Measurements from ENCODE around the gene ATP13A3.
A peak's percentile ranks its signal among the peaks of the same experiment; 100 is the strongest.
"Not testable (repeated sequence)": the region's sequence is repeated elsewhere in the genome, so short reads cannot be mapped to it uniquely, and the experiment has no call there.

Gene ATP13A3

GRCh38 chr3:194486540-194487288 lies at the start of gene ATP13A3:
ATP13A3 (minus strand) TSS chr3:194487002; CDS start chr3:194462190, 24,812 bp downstream.
- peak; percentile 43 for DNase-seq (ENCODE audit: low read depth)

DNA sequence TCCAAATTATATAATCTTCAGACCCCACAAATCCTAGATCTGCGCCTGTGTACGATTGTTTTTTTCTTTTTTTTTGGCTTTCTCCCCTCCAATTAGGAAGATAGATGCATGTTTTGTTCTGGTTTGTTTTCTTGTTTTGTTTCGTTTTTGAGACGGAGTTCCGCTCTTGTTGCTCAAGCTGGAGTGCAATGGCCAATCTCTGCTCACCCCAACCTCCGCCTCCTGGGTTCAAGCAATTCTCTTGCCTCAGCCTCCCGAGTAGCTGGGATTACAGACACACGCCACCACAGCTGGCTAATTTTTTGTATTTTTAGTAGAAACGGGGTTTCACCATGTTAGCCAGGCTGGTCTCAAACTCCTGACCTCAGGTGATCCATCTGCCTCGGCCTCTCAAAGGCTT lies 48.4 kb upstream of the ATP13A3 start:
- not testable (repeated sequence) for DNase-seq (ENCODE audit: low read depth)

DNA sequence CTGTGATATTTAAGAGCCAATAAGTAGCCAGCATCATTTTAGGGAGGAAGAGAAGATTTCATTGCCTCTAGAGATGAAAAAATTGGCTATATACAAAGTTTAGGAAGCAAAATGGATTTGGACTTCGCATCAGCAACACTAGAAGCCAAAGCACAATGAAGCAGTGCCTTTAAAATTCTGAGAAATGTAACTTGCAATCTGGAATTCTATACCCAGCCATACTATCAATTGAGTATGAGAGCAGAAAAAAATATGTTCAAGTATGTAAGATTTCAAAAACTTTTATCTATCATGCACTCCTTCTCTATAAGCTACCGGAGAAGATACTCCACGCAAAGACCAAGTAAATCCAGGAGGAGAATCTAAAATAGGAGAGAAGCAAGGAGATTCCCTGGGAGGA lies 47.4 kb upstream of the ATP13A3 start:
- no peak for DNase-seq (ENCODE audit: low read depth)

DNA sequence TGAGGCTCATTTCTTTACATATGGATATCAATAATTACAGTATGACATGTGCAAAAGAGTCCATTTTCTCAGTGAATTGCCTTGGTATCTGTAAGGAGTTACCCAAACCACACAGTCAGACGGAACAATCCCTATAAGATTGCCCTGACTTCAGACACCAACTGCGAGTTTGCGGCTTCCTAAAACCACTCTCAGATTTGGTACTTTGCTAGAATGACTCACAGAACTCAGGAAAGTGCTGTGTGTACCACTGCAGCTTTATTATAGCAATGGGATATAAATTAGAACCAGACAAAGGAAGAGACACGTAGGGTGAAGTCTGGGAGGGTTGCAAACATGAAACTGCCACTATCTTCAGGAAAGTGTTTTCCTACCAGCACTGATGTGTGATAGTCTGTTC lies 45.8 kb upstream of the ATP13A3 start:
- DNase-seq (ENCODE audit: low read depth) = no peak

- no peak for DNase-seq (ENCODE audit: low read depth)
Observed at GRCh38 chr3:194527726-194528125, 40.9 kb upstream of the ATP13A3 start.

DNA sequence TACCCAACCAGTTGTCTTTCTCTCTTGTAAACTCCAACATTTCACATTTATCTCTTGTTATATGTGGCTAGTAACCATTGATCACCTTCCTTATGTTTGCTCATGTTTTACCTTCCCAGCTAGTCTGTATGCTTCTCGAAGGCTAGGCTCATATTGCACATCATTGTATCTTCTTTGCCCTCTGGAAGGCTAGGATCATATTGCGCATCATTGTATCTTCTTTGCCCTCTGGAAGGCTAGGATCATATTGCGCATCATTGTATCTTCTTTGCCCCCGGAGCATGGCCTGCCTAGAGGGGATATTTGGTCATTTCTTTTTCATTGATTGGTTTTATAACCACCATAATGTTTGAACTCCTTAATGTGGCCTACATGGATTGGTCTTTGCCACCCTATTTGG lies 39.4 kb upstream of the ATP13A3 start:
- DNase-seq (ENCODE audit: low read depth) = no peak

GRCh38 chr3:194522579-194523046 lies 35.8 kb upstream of the ATP13A3 start:
- no peak for DNase-seq (ENCODE audit: low read depth)

DNA sequence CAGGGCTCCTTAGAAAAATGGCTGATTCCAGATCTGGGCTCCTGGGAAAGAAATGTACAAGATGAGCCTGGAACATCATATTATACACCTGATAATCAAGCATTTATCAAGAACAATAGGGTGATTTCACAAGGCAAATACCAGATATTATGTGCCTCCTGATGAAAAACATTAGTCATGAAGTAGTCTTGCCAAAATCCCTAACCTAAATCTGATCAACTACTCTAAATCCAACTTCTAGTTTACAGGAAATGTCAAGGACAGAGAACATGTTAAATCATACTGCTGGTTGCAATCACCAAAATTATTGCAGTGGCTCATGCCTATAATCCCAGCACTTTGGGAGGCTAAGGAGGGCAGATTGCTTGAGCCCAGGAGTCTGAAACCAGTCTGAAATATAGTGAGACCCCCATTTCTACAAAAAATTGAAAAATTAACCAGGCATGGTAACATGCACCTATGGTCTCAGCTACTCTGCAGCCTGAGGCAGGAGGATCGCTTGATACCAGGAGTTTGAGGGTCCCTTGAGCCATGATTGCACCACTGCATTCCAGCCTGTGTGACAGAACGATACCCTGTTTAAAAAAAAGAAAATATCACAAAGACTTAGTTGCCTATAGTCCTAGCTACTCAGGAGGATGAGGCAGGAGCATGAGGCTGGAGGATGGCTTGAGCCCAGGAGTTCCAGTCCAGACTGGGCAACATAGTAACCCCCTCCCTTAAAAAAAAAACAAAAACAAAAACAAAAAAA lies 34.9 kb upstream of the ATP13A3 start:
- peak; percentile 69 for DNase-seq (ENCODE audit: low read depth)

DNA sequence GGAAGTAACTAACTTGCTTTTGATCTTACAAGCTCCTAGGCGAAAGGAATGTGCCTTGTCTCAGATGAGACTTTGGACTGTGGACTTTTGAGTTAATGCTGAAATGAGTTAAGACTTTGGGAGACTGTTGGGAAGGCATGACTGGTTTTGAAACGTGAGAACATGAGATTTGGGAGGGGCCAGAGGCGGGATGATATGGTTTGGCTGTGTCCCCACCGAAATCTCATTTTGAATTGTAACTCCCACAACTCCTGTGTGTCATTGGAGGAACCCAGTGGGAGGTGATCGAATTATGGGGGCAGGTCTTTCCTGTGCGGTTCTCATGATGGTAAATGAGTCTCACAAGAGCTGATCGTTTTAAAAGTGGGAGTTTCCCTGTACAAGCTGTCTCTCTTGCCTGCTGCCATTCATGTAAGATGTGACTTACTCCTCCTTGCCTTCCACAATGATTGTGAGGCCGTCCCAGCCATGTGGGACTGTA lies 33.9 kb upstream of the ATP13A3 start:
- DNase-seq (ENCODE audit: low read depth) = not testable (repeated sequence)

GRCh38 chr3:194520201-194520600 lies 33.4 kb upstream of the ATP13A3 start:
- DNase-seq (ENCODE audit: low read depth) = not testable (repeated sequence)

- no peak for DNase-seq (ENCODE audit: low read depth)
Observed at GRCh38 chr3:194518652-194519051, 31.9 kb upstream of the ATP13A3 start.

GRCh38 chr3:194517333-194517732 lies 30.5 kb upstream of the ATP13A3 start:
- DNase-seq (ENCODE audit: low read depth) = no peak

DNA sequence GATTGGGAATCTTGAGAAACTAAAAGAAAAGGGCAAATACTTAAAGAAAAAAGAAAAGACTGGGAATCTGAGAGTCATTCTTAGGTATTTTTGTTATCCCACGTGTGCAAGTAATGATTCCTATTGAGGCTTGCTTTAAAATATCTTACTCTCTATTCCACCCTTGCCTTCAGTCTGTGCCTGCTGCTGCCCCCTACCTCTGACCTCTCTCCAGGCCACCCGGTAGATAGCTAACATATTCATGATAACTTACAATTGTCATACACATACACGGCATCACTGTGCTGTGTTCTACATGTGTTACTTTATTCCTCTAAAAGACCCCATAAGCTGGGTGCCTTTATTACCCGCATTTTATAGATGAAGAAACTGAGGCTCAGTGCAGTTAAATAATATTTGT lies 27.8 kb upstream of the ATP13A3 start:
- DNase-seq (ENCODE audit: low read depth) = no peak

DNA sequence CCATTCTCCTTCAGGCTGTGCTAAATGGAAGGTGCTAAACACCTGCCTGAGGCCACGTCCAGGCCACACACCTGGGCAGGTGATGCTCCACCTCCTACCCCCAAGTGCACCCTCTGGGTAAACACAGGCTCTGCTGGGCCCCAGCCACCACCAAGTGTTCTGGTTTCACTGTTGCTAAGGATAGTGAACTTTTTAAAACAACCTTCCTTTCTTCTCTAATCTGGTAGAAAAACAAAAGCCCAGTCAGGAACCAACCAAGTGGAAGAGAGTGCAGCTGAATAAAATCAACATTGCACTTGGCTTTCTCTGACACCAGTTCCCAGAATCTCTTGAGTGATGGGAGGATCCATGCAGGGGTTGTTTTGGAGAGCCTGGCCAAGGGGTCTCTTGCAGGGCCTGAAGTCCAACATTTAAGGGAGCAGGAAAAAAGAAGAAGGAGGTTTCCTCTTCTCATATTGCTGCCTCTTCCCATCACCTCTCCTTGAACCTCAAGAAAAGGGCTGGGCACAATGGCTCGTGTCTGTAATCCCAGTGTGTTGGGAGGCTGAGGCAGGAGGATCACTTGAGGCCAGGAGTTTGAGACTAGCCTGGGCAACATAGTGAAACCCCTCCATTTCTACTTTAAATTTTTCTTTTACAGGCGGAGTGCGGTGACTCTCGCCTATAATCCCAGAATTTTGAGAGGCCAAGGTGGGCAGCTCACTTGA lies 26.2 kb upstream of the ATP13A3 start:
- no peak for DNase-seq (ENCODE audit: low read depth)

DNA sequence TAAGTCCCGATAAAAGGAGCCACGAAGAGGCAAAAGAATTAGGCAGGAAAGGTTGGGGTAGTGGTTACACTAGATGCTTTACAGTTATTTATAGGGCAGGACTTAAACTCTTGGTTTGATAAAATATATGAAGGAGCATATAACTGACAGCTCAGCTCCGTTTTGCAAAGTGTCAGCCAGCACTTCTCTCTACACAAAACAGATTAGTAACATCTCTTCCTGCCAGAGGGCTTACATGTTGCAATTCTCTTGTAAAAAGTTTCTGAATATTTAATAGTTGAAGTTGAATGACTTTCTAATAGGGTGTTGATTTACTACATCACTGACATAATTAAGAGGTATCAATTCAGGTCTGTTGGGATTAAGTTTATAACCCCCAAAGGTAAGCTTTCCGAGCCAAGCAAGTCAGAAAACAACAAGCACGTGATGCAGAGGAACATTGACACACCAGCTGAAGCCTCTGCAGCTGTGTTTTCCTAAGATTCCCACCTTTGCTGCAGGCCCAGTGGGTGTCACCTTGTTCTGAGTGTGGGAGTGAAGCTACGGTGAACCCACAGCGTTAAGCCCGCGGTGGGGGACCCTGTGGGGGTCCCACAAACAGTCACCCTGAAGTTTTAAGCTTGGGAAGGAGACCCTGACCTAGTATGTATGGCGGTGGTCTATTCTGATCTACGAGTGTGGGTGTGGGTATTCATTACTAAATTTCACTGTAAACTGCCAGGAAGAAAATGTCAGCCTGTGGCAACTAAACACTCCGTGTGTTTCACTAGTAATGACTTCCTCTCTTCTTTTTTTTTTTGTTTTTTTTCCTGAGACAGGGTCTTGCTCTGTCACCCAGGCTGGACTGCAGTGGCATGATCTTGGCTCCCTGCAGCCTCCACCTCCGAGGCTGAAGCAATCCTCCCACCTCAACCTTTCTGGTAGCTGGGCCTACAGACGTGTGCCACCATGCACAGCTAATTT lies 22.0 kb upstream of the ATP13A3 start:
- no peak for DNase-seq (ENCODE audit: low read depth)

- DNase-seq (ENCODE audit: low read depth) = no peak
Observed at GRCh38 chr3:194507571-194507970, 20.8 kb upstream of the ATP13A3 start.

DNA sequence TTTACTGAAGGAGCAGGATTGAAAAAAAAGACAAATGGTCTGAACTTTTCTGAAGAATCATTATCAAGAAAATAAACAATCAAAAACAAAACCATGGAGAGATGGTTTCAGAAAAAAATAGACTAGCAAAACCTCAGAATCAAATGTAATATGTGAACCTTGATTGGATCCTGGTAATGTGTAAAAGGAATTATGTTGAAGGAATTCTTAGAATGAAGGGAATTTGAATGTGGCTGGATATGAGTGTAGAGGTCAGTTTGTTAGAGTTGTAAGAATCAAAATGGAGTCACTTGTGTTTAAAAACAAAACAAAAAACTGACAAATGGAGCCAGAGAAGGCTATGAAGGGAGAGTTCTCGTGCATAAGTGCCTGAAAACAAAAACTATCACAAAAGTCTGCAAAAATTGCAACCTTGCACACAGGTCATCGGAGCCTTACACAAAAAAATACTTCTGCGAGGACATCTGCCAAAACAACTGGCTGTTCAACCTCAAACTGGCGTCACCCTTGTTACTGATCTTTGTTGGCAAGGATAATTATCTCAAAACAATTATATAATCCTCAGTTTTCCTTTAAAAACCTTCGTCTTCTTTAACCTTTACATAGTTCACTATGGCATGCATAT lies 19.1 kb upstream of the ATP13A3 start:
- no peak for DNase-seq (ENCODE audit: low read depth)

DNA sequence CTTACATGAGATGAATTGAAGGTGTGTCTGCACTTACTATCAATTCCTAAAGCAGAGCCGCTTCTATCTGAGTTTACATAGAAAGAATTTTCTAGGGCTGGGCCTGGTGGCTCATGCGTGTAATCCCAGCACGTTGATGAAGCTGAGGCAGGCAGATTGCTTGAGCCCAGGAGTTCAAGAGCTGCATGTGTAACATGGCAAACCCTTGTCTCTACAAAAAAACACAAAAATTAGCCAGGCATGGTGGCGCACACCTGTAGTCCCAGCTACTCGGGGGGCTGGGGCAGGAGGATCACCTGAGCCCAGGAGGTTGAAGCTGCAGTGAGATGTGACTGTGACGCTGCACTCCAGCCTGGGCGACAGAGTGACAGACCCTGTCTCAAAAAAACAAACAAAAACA lies 18.1 kb upstream of the ATP13A3 start:
- no peak for DNase-seq (ENCODE audit: low read depth)

GRCh38 chr3:194504146-194504545 lies 17.3 kb upstream of the ATP13A3 start:
- DNase-seq (ENCODE audit: low read depth) = no peak

DNA sequence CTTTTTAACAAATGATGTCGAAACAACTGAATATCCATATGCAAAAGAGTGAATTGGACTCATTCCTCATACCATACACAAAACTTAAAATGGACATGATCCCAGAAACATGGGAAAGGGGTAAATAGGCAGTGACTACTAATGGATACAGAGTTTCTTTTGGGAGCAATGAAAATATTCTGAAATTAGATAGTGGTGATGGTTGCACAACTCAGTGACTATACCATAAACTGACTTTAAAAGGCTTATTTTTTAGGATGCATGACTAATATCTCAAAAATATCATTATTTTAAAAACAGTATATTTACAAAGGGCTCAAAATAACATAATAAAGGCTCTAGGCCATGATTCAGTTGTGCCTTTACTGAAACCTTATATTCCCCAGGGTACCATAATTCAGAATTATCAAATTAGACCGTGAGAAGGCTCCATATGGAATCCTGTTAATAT lies 16.3 kb upstream of the ATP13A3 start:
- DNase-seq (ENCODE audit: low read depth) = peak; percentile 51

DNA sequence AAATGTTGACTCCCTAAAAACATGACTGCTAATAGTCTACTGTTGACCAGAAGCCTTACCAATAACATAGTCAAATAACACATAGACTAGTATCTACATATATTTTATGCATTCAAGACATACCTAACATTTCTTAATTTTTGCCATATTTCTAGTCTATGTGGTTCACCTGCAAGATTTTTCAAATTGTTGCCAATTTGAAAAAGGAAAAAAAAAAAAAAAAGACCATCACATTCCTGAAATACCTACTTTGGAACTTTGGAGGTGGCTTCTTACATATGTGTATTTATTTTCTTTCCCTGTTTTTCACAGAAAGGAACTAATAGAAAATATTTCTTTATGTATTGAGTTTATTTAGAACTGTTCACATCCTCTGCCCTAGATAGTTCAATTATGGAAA lies 13.4 kb upstream of the ATP13A3 start:
- DNase-seq (ENCODE audit: low read depth) = no peak
